Omental fat pad (tissue), 4 donors: Measurements from ENCODE around the gene MAGI2. TPM values are rescaled to one million over a fixed set of nuclear protein-coding genes. Genes with fewer than 3 reads are reported as not detected.

Experiments used
- ATAC-seq: fragments of 150-250 bp; one replicate; pipeline ENCODE4 v1.9.1; 2016; ENCODE audit warnings: mild to moderate bottlenecking, moderate library complexity; ENCODE audit not compliant: low FRiP score
- DNase-seq: peaks from one replicate; pipeline ENCODE4 v3.0.0-alpha.2; 2019; ENCODE audit warnings: low spot score
- total RNA-seq, 4 donors: library from RNA; depleted of rRNA; stranded (reverse); fragments of >200 nt; gene quantifications; one replicate each; pipeline ENCODE4 v1.1.0, GENCODE V29; 2016
- TF ChIP-seq, protein P1 (sequence below), 3 donors: fragments of 450-650 bp; IDR thresholded peaks; one replicate each; pipeline ENCODE4 v1.5.1; 2016 to 2017; ENCODE audit warnings: antibody characterized with exemption in 3 of 3, mild to moderate bottlenecking in 3 of 3, moderate library complexity in 2 of 3

MAGI2 gene
- total RNA-seq, 4 donors from 2014 or later: 9.3 to 20.6 (median 13.2) TPM

DNA sequence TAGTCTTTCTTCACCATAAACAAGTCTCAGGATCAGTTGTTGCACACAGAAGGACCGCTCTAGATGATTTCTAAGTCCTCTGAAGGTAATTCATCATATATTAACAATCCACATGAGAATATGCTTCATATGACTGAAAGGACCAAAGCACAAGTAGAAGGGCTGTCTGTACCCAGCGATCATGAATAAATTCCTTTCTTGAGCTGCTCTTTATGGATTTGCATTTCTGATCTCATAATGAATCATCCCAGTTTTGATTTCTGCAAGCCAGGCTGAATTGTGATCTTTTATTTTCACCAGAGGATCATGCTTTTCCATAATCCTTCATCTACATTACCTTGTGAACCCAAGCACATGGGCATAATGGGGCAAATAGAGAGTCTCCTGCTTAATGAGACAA is 675.6 kb downstream of the MAGI2 start:
- TF ChIP-seq, protein P1, sequence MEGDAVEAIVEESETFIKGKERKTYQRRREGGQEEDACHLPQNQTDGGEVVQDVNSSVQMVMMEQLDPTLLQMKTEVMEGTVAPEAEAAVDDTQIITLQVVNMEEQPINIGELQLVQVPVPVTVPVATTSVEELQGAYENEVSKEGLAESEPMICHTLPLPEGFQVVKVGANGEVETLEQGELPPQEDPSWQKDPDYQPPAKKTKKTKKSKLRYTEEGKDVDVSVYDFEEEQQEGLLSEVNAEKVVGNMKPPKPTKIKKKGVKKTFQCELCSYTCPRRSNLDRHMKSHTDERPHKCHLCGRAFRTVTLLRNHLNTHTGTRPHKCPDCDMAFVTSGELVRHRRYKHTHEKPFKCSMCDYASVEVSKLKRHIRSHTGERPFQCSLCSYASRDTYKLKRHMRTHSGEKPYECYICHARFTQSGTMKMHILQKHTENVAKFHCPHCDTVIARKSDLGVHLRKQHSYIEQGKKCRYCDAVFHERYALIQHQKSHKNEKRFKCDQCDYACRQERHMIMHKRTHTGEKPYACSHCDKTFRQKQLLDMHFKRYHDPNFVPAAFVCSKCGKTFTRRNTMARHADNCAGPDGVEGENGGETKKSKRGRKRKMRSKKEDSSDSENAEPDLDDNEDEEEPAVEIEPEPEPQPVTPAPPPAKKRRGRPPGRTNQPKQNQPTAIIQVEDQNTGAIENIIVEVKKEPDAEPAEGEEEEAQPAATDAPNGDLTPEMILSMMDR (IDR thresholded peaks at IDR 0.05): no peak
- ATAC-seq (no peak), DNase-seq (no peak)

DNA sequence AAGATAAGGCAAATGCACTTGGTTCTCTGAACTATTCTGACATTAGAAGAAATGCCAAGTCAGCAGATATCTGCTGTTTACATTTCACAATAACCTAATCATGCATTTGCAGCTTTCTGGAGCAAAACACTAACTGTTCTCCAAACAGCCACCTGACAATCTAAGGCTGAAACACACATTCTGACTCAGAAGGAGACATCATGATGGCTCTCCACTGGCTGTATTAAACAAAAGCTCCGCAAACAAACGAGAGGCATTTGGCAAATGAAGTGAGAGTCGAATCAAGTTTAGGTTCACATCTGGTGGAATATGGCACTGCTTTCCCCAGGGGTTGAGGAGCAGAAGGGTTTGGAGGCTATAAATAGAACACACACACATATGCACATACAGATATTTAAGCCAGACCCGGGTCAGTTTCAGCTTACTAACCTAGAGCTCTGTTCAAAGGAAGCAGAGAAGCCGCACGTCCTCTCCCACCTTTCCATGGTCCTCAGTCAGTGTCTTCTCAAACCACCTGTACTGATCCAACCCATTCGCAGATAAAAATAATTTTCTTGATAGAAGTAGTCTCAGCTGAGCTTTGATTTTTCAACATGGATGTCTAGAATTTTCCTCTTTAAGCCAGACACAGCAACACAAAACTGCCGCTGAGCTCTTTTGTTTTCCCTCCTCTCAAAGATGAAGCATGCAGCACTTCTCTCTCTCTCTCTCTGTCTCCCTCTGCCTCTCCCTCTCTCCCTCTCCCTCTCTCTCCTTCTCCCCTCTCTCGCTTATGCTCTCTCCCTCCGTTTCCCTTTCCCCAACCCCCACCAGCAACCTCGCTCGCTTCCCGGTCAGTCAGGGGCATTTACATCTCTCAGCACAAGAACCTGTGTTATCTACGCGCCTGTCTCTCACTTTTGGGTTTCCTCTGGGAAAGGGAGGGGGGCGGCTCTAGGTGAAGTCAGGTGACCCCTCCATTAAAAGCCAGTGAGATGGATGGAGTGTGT is 682.8 kb downstream of the MAGI2 start:
- ATAC-seq (no peak), DNase-seq (no peak)
- TF ChIP-seq, protein P1 (IDR thresholded peaks at IDR 0.05): no peak

DNA sequence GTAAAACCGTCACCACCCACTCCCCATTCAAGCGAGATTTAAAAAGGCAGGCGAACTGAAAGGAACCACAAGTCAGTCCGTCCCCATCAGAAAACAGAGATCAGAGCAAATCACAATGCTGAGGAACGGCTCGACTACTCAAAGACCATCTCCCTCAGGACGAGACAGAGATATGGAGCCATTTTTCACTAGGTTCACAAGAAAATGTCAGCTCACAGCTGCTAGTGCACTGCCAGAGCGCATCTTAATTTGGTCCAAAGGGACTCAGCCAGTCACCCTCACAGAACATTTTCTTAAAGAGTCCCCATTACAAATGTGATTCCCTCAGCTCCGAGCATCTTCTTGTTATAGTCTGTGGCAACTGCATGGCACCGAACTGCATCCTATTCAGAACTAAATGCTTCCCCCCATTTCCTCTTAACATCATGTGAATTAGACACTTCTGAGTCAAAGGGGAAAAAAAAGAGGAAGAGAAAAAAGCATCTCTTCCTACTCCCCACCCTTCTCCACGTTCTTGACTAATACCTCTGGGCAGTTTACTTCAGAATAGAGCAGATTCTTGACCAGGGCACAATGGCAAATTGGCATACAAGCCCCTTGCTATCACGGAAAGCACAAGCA is 683.9 kb downstream of the MAGI2 start:
- ATAC-seq: no peak
- TF ChIP-seq, protein P1 (IDR thresholded peaks at IDR 0.05): no peak
- no peak for DNase-seq

DNA sequence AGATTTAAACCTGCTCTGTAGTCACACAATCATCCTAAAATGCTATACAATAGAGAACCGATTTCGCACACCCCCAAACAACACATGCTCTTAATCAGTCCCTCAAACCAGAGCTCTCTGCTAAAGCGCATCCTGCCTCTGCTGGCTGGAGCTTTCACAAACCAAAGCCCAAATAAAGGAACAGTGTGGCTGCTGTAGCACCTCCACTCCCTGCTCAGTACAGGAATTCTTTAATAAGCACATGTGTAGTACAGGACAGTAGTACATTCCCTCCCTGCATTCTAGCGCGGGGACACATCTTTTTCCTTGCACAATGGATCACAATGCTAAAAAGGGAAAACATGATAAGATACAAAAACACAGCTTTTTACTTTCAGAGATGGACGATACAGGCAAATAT is 684.6 kb downstream of the MAGI2 start:
- DNase-seq (no peak), ATAC-seq (no peak)
- TF ChIP-seq, protein P1 (IDR thresholded peaks at IDR 0.05): no peak

DNA sequence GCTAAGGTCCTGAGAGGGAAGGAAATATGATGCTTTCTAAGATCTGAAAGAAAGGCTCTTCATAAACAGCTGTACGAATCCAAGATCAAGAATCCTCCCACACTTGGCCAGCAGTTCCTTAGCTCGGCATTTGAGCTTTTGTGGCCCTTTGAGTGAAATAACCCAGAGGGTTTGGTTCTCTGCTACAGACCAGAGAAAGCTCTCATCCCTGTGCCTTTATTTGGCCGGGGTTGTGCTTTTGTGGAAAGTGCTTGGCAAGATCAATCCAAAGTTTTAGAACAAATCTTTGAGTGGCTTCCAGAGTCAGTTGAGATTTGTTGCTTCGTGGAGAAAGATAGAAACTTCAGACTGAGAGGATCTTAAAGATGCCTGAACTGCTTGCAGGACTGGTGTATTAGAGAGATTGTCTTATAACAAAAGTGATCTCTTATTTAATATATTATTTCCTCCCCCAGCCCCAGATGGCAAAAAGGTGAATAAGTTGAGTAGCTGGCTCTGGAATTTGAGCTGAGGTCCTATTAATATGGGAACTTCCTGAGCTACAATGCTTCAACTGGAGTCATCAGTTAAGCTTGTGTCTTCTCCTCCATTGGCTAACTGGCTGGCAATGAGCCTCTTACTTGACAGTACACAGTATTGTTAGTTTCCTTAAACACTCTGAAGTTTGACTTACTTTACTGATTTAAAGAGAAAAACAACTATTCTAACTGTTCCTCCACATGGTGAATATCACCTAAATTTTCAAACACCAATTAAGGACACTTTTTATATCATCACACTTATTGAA is 687.3 kb downstream of the MAGI2 start:
- ATAC-seq: no peak
- no peak for DNase-seq
- TF ChIP-seq, protein P1 (IDR thresholded peaks at IDR 0.05): no peak

DNA sequence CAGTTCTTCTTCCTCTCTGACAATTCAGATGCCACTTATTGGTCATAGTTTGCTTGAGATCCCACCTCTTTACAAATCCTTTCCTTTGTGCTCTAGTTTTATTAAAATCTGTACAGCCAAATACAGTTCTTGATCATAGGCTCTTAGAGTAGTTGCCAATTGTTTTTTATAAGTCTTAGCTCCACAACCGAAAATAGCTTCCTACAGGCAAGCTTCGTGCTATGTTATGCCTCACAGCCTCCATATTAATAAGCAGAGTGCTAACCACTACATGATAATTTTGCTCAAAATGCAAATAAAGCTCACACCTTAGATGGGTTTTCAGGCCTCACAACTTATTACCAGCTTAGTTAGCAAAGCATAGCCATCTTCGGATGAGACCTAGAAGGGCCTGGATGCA is 688.9 kb downstream of the MAGI2 start:
- TF ChIP-seq, protein P1 (IDR thresholded peaks at IDR 0.05): no peak
- no peak for ATAC-seq
- DNase-seq: no peak
